Endothelial cell of umbilical vein (primary cell): ENCODE measurements around the gene TEX22. TPM values are rescaled to one million over a fixed set of nuclear protein-coding genes. Genes with fewer than 3 reads are reported as not detected.

Experiments used
- BruUV-seq: library from RNA; stranded (reverse); fragments of 400-500 nt; replicated peaks from 2 replicates; lab custom pipeline; 2021; lab: Mats Ljungman, UMichigan
- CTCF ChIA-PET: fragments of 300-600, 350-600 bp; sonication (Branson Sonifier 250); formaldehyde crosslinking; loops from one replicate; lab custom pipeline; 2021; ENCODE audit warnings: antibody characterized with exemption, inconsistent platforms; lab: Charles Lee
- POLR2A ChIA-PET: fragments of 300-600, 350-600 bp; sonication (Branson Sonifier 250); formaldehyde crosslinking; loops from one replicate; lab custom pipeline; 2021; ENCODE audit warnings: antibody characterized with exemption, inconsistent platforms; lab: Charles Lee
- DNase-seq: peaks from one replicate; pipeline ENCODE4 v3.0.0-alpha.2; 2011; ENCODE audit warnings: low read depth, low spot score
- FAIRE-seq: peaks from 2 replicates; lab custom pipeline; 2011; peaks lifted over from hg19 to GRCh38; lab: Jason Lieb, UNC
- H2AFZ ChIP-seq: 2 replicates; pipeline ENCODE4 v1.6.0; 2012; ENCODE audit warnings: low read depth, low read length, control low read depth, inconsistent platforms
- H3K27ac ChIP-seq: 2 replicates; pipeline ENCODE4 v1.5.1; 2011; ENCODE audit warnings: low read depth, mild to moderate bottlenecking, control low read depth, low read length, moderate library complexity; ENCODE audit not compliant: insufficient read depth
- H3K27me3 ChIP-seq, 2 experiments: 2 replicates each; pipeline versions ENCODE4 v1.6.0 to v1.6.1; 2011; ENCODE audit warnings: low read length in 2 of 2, mixed read lengths in 1 of 2; ENCODE audit not compliant: control insufficient read depth in 2 of 2, insufficient read depth in 2 of 2
- H3K36me3 ChIP-seq, 2 experiments: 2 replicates in 1 of 2; 3 replicates in 1 of 2; pipeline ENCODE4 v1.5.1; 2011; ENCODE audit warnings: low read length in 2 of 2, mild to moderate bottlenecking in 1 of 2, moderate library complexity in 1 of 2; ENCODE audit not compliant: control insufficient read depth in 2 of 2, insufficient read depth in 2 of 2; ENCODE audit errors: extremely low read depth in 1 of 2
- H3K4me1 ChIP-seq: 3 replicates; pipeline ENCODE4 v1.5.1; 2011; ENCODE audit warnings: mild to moderate bottlenecking, low read length; ENCODE audit not compliant: control insufficient read depth, insufficient read depth; ENCODE audit errors: extremely low read depth
- H3K4me2 ChIP-seq: 2 replicates; pipeline ENCODE4 v1.6.1; 2011; ENCODE audit warnings: low read length, control low read depth, mixed read lengths; ENCODE audit not compliant: insufficient read depth
- H3K4me3 ChIP-seq, 3 experiments: fragments of 200-600 bp in 1 of 3; sonication (generic), shearing (Covaris generic) in 1 of 3; replicated peaks in 1 of 3; 2 replicates each; pipeline ENCODE4 v1.5.1; 2011 to 2016; ENCODE audit warnings: control low read depth in 3 of 3, low read length in 3 of 3, mild to moderate bottlenecking in 2 of 3, inconsistent platforms in 1 of 3, low read depth in 1 of 3, moderate library complexity in 1 of 3; ENCODE audit not compliant: insufficient read depth in 1 of 3
- H3K79me2 ChIP-seq: 2 replicates; pipeline ENCODE4 v1.6.0; 2012; ENCODE audit warnings: low read length, inconsistent platforms; ENCODE audit not compliant: control insufficient read depth, insufficient read depth
- H3K9ac ChIP-seq: replicated peaks from 2 replicates; pipeline ENCODE3; 2011; ENCODE audit warnings: low read length, control low read depth; ENCODE audit not compliant: insufficient read depth; ENCODE audit errors: extremely low read depth
- H3K9me1 ChIP-seq: replicated peaks from 3 replicates; pipeline ENCODE4 v1.6.0; 2011; ENCODE audit warnings: mild to moderate bottlenecking, low read length; ENCODE audit not compliant: control insufficient read depth, insufficient read depth; ENCODE audit errors: extremely low read depth
- H3K9me3 ChIP-seq: replicated peaks from 2 replicates; pipeline ENCODE4 v1.5.1; 2012; ENCODE audit warnings: low read length, inconsistent platforms; ENCODE audit not compliant: control insufficient read depth, insufficient read depth
- H4K20me1 ChIP-seq: replicated peaks from 2 replicates; pipeline ENCODE3; 2011; ENCODE audit warnings: mild to moderate bottlenecking, low read length; ENCODE audit not compliant: control insufficient read depth, insufficient read depth; ENCODE audit errors: extremely low read depth
- CTCF ChIP-seq, 2 donors: IDR thresholded peaks; 1 replicate in 1 of 2; 2 replicates in 1 of 2; pipeline ENCODE4 v1.5.1; 2011; ENCODE audit warnings: low read length in 2 of 2, mild to moderate bottlenecking in 2 of 2, moderate library complexity in 2 of 2, control low read depth in 1 of 2, inconsistent platforms in 1 of 2, low read depth in 1 of 2; ENCODE audit not compliant: insufficient read depth in 1 of 2; ENCODE audit errors: extremely low read depth in 1 of 2
- EZH2 ChIP-seq: IDR thresholded peaks from 2 replicates; pipeline ENCODE4 v1.6.1; 2012; ENCODE audit warnings: borderline replicate concordance, low read depth, mild to moderate bottlenecking, moderate library complexity, low read length, inconsistent platforms; ENCODE audit not compliant: severe bottlenecking
- FOS ChIP-seq: IDR thresholded peaks from 2 replicates; pipeline ENCODE4 v1.6.1; 2011; ENCODE audit warnings: mild to moderate bottlenecking, low read length, moderate library complexity, borderline replicate concordance; ENCODE audit not compliant: insufficient read depth
- GATA2 ChIP-seq: IDR thresholded peaks from 2 replicates; pipeline ENCODE4 v1.7.0; 2011; ENCODE audit warnings: low read depth, mild to moderate bottlenecking, moderate library complexity, mixed read lengths, low read length; ENCODE audit not compliant: insufficient read length, insufficient read depth
- JUN ChIP-seq: IDR thresholded peaks from 2 replicates; pipeline ENCODE4 v1.6.1; 2011; ENCODE audit warnings: borderline replicate concordance, low read depth; ENCODE audit not compliant: insufficient read length, insufficient read depth
- MAX ChIP-seq: IDR thresholded peaks from 2 replicates; pipeline ENCODE4 v1.6.1; 2011; ENCODE audit not compliant: insufficient read depth, insufficient read length
- MYC ChIP-seq: IDR thresholded peaks from one replicate; pipeline ENCODE4 v1.6.1; 2011; ENCODE audit warnings: mild to moderate bottlenecking, low read depth, low read length
- POLR2A ChIP-seq: IDR thresholded peaks from 2 replicates; pipeline ENCODE4 v1.6.1; 2012; ENCODE audit warnings: low read depth, mild to moderate bottlenecking, control low read depth, low read length
- POLR2AphosphoS5 ChIP-seq: IDR thresholded peaks from 2 replicates; pipeline ENCODE4 v1.6.1; 2012; ENCODE audit warnings: low read depth, mild to moderate bottlenecking, control low read depth, low read length, moderate library complexity; ENCODE audit not compliant: insufficient read depth
- dilution Hi-C: fragments of 300-500 bp; cut with MboI; formaldehyde crosslinking; loops from one replicate; pipeline ENCODE4 v1.15.0; 2019; ENCODE audit warnings: low sequenced_read_pairs; ENCODE audit not compliant: extremely low pct_ligation_motif_present
- intact Hi-C: fragments of 100-400 bp; cut with micrococcal nuclease; formaldehyde crosslinking; loops from one replicate; pipeline ENCODE4 v1.10.0; 2022
- polyA plus RNA-seq, 4 experiments: library from polyadenylated mRNA; depleted of rRNA in 3 of 4; stranded (reverse) in 3 of 4; unstranded in 1 of 4; fragments of >200 nt; gene quantifications; 2 replicates each; pipeline versions ENCODE4 v1.2.1 to v1.2.3, GENCODE V29; 2011 to 2012; ENCODE audit warnings: missing spikeins in 1 of 4
- total RNA-seq: library from RNA; stranded (reverse); gene quantifications from 2 replicates; pipeline ENCODE4 v1.2.3, GENCODE V29; 2021

TEX22 gene
- total and polyA plus RNA-seq, 2 donors (not counting 3 experiments of a cell fraction or from before 2014, with no cell fraction given) = 0.06 to 1.1 TPM

- H3K9me1 ChIP-seq = no peaks in the 10 kb centered on the region
- H3K4me2 ChIP-seq = no peak overlapping the region
- H3K27ac ChIP-seq = no peak overlapping the region
- POLR2A ChIA-PET = no interaction called here
- dilution Hi-C loops (no loop called here), intact Hi-C loops (no loop called here)
- no peak overlapping the region for H2AFZ ChIP-seq
- no peaks in the 10 kb centered on the region for H3K27me3 ChIP-seq
- H3K4me1 ChIP-seq = no peaks in the 10 kb centered on the region
- BruUV-seq = no TSS peak
- DNase-seq (no peak), FAIRE-seq (no peak)
- CTCF ChIA-PET = interaction anchor here (0.8 to 6.3 kb wide), 12 partner anchors 24 to 163 kb away, joined by 3 to 239 read pairs (median 14); partner anchors contain the start of genes CRIP1 and TEDC1
- no peaks in the 10 kb centered on the region for H3K79me2 ChIP-seq
- TF ChIP-seq POLR2A (no peak), MAX (no peak), MYC (no peak), JUN (no peak), FOS (no peak), POLR2AphosphoS5 (no peak), CTCF (IDR thresholded peaks at IDR 0.05; ENCODE audit: extremely low read depth in 1 of 2, insufficient read depth in 1 of 2, low read depth in 1 of 2, low read length in 2 of 2) (no peak), GATA2 (no peak), EZH2 (no peak)
- H3K9me3 ChIP-seq = no peaks in the 10 kb centered on the region
- H3K36me3 ChIP-seq = peaks cover 0 to 4% of the 10 kb centered on the region in 2 experiments
- no peak overlapping the region for H3K4me3 ChIP-seq
- H3K9ac ChIP-seq = no peak overlapping the region
- H4K20me1 ChIP-seq = no peaks in the 10 kb centered on the region
Measured at GRCh38 chr14:105369653-105370040, 28.7 kb upstream of the TEX22 start.
